ENCODE measurements around the gene C10orf71.

The C10orf71 gene

GRCh38 chr10:49282879-49283341, 16.1 kb upstream of the C10orf71 start:
- Histone ChIP-seq H3K27ac (ENCODE audit: extremely low read depth, low read depth, low read length) (no peak overlapping the region), H3K4me3 (ENCODE audit: low read depth, low read length) (no peak overlapping the region), H3K4me1 (ENCODE audit: control insufficient read depth, insufficient read depth, low read length) (no peaks in the 10 kb centered on the region), H3K9me3 (ENCODE audit: control insufficient read depth, insufficient read depth, low read depth, low read length) (no peaks in the 10 kb centered on the region), H3K36me3 (ENCODE audit: control insufficient read depth in 2 of 2, insufficient read depth in 1 of 2, low read length in 2 of 2) (no peaks in the 10 kb centered on the region)
- ChIA-PET POLR2A (no interaction called here), CTCF (interaction anchor here (1.0 kb wide), 1 partner anchor 21 kb away, joined by 3 read pairs; no protein-coding TSS in a partner anchor)
- TF ChIP-seq, protein P1, sequence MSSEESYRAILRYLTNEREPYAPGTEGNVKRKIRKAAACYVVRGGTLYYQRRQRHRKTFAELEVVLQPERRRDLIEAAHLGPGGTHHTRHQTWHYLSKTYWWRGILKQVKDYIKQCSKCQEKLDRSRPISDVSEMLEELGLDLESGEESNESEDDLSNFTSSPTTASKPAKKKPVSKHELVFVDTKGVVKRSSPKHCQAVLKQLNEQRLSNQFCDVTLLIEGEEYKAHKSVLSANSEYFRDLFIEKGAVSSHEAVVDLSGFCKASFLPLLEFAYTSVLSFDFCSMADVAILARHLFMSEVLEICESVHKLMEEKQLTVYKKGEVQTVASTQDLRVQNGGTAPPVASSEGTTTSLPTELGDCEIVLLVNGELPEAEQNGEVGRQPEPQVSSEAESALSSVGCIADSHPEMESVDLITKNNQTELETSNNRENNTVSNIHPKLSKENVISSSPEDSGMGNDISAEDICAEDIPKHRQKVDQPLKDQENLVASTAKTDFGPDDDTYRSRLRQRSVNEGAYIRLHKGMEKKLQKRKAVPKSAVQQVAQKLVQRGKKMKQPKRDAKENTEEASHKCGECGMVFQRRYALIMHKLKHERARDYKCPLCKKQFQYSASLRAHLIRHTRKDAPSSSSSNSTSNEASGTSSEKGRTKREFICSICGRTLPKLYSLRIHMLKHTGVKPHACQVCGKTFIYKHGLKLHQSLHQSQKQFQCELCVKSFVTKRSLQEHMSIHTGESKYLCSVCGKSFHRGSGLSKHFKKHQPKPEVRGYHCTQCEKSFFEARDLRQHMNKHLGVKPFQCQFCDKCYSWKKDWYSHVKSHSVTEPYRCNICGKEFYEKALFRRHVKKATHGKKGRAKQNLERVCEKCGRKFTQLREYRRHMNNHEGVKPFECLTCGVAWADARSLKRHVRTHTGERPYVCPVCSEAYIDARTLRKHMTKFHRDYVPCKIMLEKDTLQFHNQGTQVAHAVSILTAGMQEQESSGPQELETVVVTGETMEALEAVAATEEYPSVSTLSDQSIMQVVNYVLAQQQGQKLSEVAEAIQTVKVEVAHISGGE (tag by site-specific recombination; conservative IDR thresholded peaks at IDR 0.05; ENCODE audit: low read depth) = no peak

GRCh38 chr10:49283491-49283890, 15.5 kb upstream of the C10orf71 start:
- Histone ChIP-seq H3K36me3 (ENCODE audit: control insufficient read depth in 2 of 2, insufficient read depth in 1 of 2, low read length in 2 of 2) (no peaks in the 10 kb centered on the region), H3K4me1 (ENCODE audit: control insufficient read depth, insufficient read depth, low read length) (no peaks in the 10 kb centered on the region), H3K9me3 (ENCODE audit: control insufficient read depth, insufficient read depth, low read depth, low read length) (no peaks in the 10 kb centered on the region), H3K27ac (ENCODE audit: extremely low read depth, low read depth, low read length) (no peak overlapping the region), H3K4me3 (ENCODE audit: low read depth, low read length) (no peak overlapping the region)
- POLR2A ChIA-PET = no interaction called here
- CTCF ChIA-PET = interaction anchor here (0.6 kb wide), 1 partner anchor 174 kb away, joined by 3 read pairs; no protein-coding TSS in a partner anchor
- no peak for TF ChIP-seq ZFP69B (tag by site-specific recombination; IDR thresholded peaks at IDR 0.05)
- no peak for TF ChIP-seq ZEB2 (tag by site-specific recombination; IDR thresholded peaks at IDR 0.05)
- TF ChIP-seq ZNF121 (tag by site-specific recombination; IDR thresholded peaks at IDR 0.05) = no peak
- no peak for TF ChIP-seq ZNF596 (tag by site-specific recombination; IDR thresholded peaks at IDR 0.05)
- no peak for TF ChIP-seq ZNF433 (tag by site-specific recombination; IDR thresholded peaks at IDR 0.05; ENCODE audit: low read depth)
- no peak for TF ChIP-seq ZNF157 (tag by site-specific recombination; IDR thresholded peaks at IDR 0.05)
- no peak for TF ChIP-seq BCL6B (tag by site-specific recombination; IDR thresholded peaks at IDR 0.05)
- TF ChIP-seq ZNF664 (tag by site-specific recombination; IDR thresholded peaks at IDR 0.05) = no peak
- no peak for TF ChIP-seq ZNF211 (tag by site-specific recombination; IDR thresholded peaks at IDR 0.05; ENCODE audit: low read depth)
- no peak for TF ChIP-seq SCRT2 (tag by site-specific recombination; IDR thresholded peaks at IDR 0.05)
- no peak for TF ChIP-seq ZBTB21 (tag by site-specific recombination; IDR thresholded peaks at IDR 0.05)
- no peak for TF ChIP-seq ZNF610 (tag by site-specific recombination; IDR thresholded peaks at IDR 0.05; ENCODE audit: borderline replicate concordance)
- TF ChIP-seq SP2 (tag by site-specific recombination; IDR thresholded peaks at IDR 0.05) = no peak
- TF ChIP-seq ZNF148 (tag by site-specific recombination; IDR thresholded peaks at IDR 0.05; ENCODE audit: borderline replicate concordance) = no peak
- TF ChIP-seq ZNF777 (tag by site-specific recombination; IDR thresholded peaks at IDR 0.05; ENCODE audit: borderline replicate concordance) = no peak
- TF ChIP-seq ZNF18 (tag by site-specific recombination; IDR thresholded peaks at IDR 0.05) = no peak
